ENCODE measurements around the gene CDH23. TPM values are rescaled to one million over a fixed set of nuclear protein-coding genes. Genes with fewer than 3 reads are reported as not detected.
A peak's percentile ranks its signal among the peaks of the same experiment; 100 is the strongest.

The CDH23 gene
- total and polyA plus RNA-seq, 8 donors = 3.4 to 64.6 (median 9.9) TPM

- H3K27ac ChIP-seq = peak overlapping the region in 1 of 4 donors; percentile 74
- FAIRE-seq = no peak
- intact Hi-C loops (cut with DNase I) = loop anchor here in 1 of 3 donors (10.0 kb wide), 1 partner anchor 330 kb away; no protein-coding TSS in a partner anchor
Measured at GRCh38 chr10:71715026-71715425, 318.3 kb downstream of the CDH23 start.

GRCh38 chr10:71715860-71716259 lies 319.1 kb downstream of the CDH23 start:
- WGBS, 2 donors = 82 to 89% methylated on average over 20 of the region's 20 CpGs
- no peak for DNase-seq
- no peak for ATAC-seq
- Histone ChIP-seq H3K4me1 (peaks cover 0 to 11% (median 9%) of the 10 kb centered on the region in 3 donors), H3K36me3 (no peaks in the 10 kb centered on the region), H3K27ac (no peak overlapping the region), H3K27me3 (no peaks in the 10 kb centered on the region), H3K4me3 (no peak overlapping the region), H3K9me3 (no peaks in the 10 kb centered on the region)
- FAIRE-seq = no peak
- intact Hi-C loops (cut with DNase I) = loop anchor here in 1 of 3 donors (10.0 kb wide), 1 partner anchor 331 kb away; no protein-coding TSS in a partner anchor
- no peak for TF ChIP-seq CTCF (IDR thresholded peaks at IDR 0.05)

More at GRCh38 chr10:71715026-71715425, 318.3 kb downstream of the CDH23 start:
- TF ChIP-seq CTCF (IDR thresholded peaks at IDR 0.05) = no peak
- 57 to 59% methylated on average over 7 to 8 of the region's 8 CpGs for WGBS, 2 donors
- DNase-seq (peak in 1 of 6 donors; percentile 46), ATAC-seq (no peak)
- Histone ChIP-seq H3K36me3 (no peaks in the 10 kb centered on the region), H3K9me3 (no peaks in the 10 kb centered on the region), H3K4me3 (no peak overlapping the region), H3K4me1 (peaks cover 0 to 11% (median 9%) of the 10 kb centered on the region in 3 donors), H3K27me3 (no peaks in the 10 kb centered on the region)

- Histone ChIP-seq H3K27ac (no peak overlapping the region), H3K4me1 (peaks cover 0 to 11% (median 9%) of the 10 kb centered on the region in 3 donors), H3K4me3 (no peak overlapping the region), H3K9me3 (no peaks in the 10 kb centered on the region), H3K27me3 (no peaks in the 10 kb centered on the region), H3K36me3 (no peaks in the 10 kb centered on the region)
- WGBS, 2 donors = 81 to 86% methylated on average over 5 of the region's 5 CpGs
- DNase-seq (no peak), FAIRE-seq (no peak), ATAC-seq (no peak)
- TF ChIP-seq CTCF (IDR thresholded peaks at IDR 0.05) = no peak
- intact Hi-C loops (cut with DNase I) = loop anchor here in 1 of 3 donors (10.0 kb wide), 1 partner anchor 332 kb away; no protein-coding TSS in a partner anchor
Measured at GRCh38 chr10:71716426-71716825, 319.7 kb downstream of the CDH23 start.

- WGBS, 2 donors = 80 to 88% methylated on average over 4 of the region's 4 CpGs
- no peak overlapping the region for H3K4me3 ChIP-seq
- no peak for TF ChIP-seq CTCF (IDR thresholded peaks at IDR 0.05)
- H3K36me3 ChIP-seq = no peaks in the 10 kb centered on the region
- intact Hi-C loops (cut with DNase I) = loop anchor here in 1 of 3 donors (10.0 kb wide), 1 partner anchor 332 kb away; no protein-coding TSS in a partner anchor
- H3K4me1 ChIP-seq = peaks cover 0 to 11% (median 9%) of the 10 kb centered on the region in 3 donors
- ATAC-seq (no peak), DNase-seq (no peak), FAIRE-seq (no peak)
- H3K27ac ChIP-seq = no peak overlapping the region
- no peaks in the 10 kb centered on the region for H3K27me3 ChIP-seq
- H3K9me3 ChIP-seq = no peaks in the 10 kb centered on the region
Measured at GRCh38 chr10:71717056-71717455, 320.3 kb downstream of the CDH23 start.

GRCh38 chr10:71717551-71717951 lies 320.8 kb downstream of the CDH23 start:
- Histone ChIP-seq H3K4me3 (no peak overlapping the region), H3K36me3 (no peaks in the 10 kb centered on the region), H3K9me3 (no peaks in the 10 kb centered on the region), H3K27me3 (no peaks in the 10 kb centered on the region), H3K27ac (no peak overlapping the region), H3K4me1 (peaks cover 0 to 11% (median 9%) of the 10 kb centered on the region in 3 donors)
- 56 to 57% methylated on average over 2 of the region's 2 CpGs for WGBS, 2 donors
- DNase-seq (no peak), FAIRE-seq (no peak), ATAC-seq (no peak)
- intact Hi-C loops (cut with DNase I) = loop anchor here in 1 of 3 donors (10.0 kb wide), 1 partner anchor 333 kb away; no protein-coding TSS in a partner anchor
- TF ChIP-seq CTCF (IDR thresholded peaks at IDR 0.05) = no peak
